Activated naive CD8-positive, alpha-beta T cell treated with anti-CD3 and anti-CD28 coated beads, Interleukin-2, amount 50 U/mL, for 16 hours (primary cell): Measurements from ENCODE around the gene LARP1.
"Not testable (repeated sequence)": the region's sequence is repeated elsewhere in the genome, so short reads cannot be mapped to it uniquely, and the experiment has no call there.

ENCODE experiments used
- DNase-seq: peaks from one replicate; pipeline ENCODE4 v3.0.0-alpha.2; 2020; ENCODE audit warnings: low read depth, low spot score

Gene LARP1

DNA sequence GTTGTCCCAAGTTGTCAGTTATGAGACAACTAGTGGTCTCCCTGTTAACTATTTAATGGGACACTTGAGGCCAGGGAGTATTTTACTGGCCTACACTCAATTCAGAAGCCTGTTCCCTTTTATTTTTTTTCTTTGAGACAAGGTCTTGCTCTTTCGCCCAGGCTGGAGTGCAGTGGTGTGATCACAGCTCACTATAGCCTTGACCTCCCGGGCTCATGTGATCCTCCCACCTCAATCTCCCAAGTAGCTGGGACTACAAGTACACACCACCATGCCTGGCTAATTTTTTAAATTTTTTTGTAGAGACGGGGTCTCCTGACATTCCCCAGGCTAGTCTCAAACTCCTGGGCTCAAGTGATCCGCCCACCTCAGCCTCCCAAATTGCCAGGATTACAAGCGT lies 67.7 kb downstream of the LARP1 start:
- not testable (repeated sequence) for DNase-seq

DNA sequence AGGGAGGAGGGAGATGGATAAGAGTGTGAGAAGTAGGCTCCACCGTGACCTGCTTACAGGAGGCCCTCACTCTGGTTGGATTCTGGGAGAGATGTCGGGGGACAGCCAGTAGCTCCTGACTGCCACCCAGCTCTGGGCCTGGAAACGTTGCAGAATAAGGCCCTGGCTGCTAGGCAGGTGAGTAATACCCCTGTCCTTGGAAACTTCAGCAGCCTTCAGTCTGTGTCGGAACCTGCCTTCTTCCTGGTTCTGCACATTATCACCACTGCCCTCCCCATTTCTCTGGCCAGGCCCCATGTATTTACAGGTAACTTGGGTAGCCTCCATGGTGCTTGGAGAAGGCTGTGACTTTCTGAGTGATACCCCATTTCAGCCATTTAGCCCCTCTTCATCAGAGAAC lies 68.4 kb downstream of the LARP1 start:
- DNase-seq: no peak

DNA sequence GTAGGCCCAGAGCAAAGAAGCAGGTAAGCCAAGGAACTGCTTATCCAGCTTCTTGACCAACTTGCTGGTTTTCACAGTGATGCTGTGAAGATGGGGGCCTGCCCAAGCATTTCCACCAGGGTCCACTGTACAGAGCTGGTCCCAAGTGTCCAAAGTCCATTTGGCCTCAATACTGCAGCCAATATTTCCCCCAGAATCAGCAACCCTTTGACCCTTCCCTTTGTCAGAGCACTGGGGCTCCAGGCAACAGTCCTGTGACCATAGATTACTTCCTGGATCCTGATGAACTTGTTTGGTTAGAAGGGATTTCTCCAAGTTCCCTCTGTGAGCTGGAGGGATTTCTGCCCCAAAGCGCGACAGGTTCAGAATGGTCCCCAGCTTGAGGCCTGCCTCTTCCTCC lies 68.9 kb downstream of the LARP1 start:
- DNase-seq: no peak

DNA sequence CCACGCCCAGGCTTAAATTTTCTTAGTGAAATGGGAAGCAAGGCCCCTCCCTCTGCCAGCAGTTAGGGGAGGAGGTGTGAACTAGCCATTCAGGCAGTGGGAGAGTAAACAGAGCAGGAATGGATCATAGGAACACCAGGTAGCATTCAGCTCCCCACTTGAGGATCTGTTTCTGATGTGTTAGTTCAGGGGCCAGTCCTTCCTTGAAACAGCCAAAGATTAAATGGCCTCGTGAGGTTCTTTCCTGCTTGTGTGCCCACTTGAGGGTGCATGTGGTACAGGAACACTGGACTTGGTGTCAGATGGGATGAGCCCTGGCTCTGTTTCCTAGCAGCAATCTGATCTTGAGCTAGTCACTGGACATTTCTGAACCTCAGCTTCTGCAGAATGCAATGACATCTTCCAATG lies 74.0 kb downstream of the LARP1 start:
- DNase-seq: no peak

DNA sequence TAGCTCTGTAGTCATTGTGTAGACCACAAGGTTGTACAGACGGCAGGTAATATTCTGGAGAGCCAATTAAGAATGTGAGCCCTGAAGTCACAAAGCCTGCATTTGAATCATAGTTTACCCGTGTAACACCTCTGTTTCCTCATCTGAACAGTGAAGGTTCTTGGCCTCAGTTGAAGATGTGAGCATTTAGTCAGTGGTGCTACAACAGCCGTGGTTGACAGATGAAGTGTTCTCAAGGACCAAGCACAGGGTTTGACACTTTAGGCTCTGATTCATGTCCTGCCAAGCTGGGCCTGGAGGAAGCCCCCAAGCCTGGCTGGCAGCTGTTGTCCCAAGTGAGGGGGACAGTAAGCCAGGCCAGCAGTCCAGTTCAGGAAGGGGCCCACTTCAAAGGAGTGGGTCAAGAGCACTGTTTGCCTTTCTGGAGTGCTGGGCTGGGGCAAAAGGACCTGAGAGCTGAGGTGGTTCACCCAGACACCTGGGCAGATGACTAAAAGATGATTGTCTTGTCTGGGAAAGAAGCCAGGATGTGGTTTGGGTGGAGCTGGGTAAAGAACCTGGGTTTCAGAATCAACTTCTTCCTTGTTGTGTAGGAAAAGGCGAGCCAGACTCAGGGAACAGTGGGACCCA lies 74.5 kb downstream of the LARP1 start:
- no peak for DNase-seq

DNA sequence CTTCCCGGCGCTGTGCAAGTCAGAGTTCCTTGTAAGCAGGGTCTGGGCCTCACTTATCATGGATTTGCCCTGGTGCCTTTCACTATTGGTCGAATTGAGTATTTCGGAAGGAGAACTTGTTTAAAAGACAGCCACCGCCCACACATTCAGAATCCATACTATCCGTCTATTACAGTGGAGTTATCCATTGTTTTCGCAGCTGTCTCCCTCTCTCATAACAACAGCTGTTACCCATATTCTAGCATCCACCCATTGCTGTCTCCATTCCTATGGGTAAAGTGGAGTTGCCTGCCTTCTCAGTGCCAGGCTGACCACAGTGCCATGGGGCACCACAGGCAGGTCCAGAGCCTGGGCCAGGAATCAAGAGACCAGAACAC lies 75.0 kb downstream of the LARP1 start:
- no peak for DNase-seq

DNA sequence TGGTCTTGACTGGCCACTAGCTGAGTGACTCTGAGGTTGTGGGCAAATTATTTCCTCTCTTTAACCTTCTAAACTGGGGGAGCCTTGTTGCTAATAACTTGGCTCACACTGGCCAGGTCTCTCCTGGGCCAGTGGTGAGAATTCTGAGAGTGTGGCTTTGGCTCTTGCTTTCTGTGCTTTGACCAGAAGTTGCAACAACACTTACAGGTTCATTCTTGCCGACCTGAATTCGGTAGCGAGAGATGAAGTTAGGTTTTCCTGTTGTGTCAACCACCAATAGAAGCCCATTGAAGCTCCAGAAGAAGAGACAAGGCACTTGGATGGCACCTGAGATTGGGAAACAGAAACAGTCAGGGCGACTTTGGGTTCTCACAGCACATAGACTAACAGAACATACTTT lies 75.4 kb downstream of the LARP1 start:
- no peak for DNase-seq

DNA sequence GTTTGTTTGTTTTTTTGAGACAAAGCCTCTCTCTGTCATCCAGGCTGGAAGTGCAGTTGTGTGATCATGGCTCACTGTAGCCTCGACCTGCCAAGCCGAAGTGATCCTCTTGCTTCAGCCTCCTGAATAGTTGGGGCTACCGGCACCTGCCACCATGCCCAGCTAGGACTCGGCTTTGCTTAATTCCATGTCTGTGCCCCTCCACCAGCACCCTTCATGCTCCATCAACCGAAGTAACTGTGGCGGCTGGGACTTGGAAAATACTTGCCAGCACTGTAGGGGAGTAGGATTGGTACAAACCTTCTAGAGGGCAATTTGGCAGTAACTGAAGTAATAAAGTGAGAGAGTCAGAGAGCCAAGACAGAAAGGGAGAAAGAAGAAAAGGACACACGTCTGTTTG lies 76.3 kb downstream of the LARP1 start:
- no peak for DNase-seq

DNA sequence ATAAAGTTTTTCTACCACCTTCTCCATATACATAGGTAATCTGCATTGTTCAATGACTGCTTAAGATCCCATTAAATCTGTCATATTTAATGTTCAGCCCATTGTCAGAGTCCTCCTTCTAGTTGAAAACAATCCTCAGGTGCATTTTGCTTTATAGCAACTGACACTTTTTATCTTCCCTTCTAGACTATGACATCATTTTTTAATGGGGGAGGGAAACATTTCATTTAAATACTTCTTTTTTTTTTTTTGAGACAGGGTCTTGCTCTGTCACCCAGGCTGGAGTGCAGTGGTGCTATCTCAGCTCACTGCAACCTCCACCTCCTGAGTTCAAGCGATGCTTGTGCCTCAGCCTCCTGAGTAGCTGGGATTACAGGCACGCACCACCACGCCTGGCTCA lies 77.6 kb downstream of the LARP1 start:
- not testable (repeated sequence) for DNase-seq

DNA sequence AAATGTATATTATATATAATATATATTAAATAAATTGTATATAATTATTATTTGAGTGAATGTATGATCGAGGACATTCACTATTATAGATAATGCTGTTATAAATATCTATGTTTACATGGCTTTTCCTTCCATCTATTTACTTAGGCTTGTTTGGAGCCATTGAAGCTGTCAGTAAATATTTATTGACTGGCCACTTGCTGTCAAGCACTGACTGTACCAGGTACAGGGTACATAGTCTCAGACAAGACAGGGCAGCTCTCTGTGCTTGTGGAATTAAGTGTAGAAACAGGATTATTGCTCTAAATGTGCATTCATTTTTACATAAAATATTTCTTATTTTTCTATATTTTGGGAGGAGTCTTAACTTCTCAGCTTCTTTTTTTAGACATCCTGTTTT lies 78.9 kb downstream of the LARP1 start:
- no peak for DNase-seq

DNA sequence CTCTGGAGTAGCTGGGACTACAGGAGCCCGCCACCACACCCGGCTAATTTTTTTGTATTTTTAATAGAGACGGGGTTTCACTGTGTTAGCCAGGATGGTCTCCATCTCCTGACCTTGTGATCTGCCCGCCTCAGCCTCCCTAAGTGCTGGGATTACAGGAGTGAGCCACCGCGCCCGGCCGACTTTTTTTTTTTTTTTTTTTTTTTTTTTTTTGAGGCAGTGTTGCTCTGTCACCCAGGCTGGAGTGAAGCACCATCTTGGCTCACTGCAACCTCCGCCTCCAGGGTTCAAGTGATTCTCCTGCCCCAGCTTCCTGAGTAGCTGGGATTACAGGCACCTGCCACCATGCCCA lies 80.5 kb downstream of the LARP1 start:
- not testable (repeated sequence) for DNase-seq

DNA sequence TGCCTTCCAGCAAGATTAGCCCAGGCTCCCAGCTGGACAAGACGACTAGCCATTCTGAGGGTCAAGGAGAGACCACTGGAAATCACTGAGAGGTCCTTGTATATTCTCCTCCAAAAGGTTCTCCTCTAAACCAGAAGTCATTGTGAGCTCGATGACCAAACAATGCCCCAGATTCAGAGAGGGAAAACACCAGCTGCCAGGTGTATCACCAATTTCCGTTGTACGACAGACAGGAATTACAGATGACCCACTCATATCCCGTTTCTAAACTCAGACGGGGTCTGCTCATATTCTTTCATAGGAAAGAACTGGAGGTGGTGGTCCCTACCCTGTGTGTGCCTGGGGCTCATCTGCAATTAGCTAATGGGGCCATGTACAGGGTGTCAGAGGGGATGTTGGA lies 81.0 kb downstream of the LARP1 start:
- no peak for DNase-seq

DNA sequence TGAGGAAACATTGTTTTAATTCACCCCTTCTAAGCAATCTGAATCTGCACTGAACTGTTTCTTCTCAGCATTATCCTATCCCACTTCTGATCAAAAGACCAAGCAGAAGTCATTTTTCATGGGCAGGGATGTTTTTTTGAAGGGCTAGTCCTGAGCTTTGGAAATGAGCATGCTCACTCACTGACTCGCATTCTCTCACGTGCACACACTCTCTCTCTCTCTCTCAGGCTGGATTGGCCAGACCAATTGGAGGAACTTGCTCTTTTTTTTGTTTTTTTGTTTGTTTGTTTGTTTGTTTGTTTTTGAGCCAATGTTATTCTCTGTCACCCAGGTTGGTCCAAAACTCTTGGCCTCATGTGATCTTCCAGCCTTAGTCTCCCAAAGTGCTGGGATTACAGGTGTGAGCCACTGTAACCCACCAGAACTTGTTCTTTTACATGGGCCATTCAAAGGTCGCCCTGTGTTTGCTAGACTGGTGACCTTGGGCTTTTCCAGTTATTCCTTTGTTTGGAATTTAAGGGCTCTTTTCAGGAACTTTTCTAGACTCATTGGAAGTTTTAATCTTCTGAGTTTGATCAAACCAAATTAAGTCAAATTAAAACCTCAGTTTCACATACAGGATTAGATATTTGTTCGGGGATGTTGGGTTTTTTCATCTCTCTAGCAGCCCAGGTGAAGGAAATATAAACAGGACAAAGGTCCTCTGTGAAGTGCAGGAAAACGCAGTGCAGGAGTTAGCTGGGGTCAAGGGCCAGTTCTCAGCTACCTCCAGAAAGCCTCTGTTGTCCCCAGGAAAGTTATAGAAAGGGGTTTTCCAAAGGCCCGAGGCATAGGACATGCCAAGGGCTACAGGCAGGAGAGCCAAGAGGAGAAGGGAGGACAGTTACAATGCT lies 82.1 kb downstream of the LARP1 start:
- DNase-seq: no peak

DNA sequence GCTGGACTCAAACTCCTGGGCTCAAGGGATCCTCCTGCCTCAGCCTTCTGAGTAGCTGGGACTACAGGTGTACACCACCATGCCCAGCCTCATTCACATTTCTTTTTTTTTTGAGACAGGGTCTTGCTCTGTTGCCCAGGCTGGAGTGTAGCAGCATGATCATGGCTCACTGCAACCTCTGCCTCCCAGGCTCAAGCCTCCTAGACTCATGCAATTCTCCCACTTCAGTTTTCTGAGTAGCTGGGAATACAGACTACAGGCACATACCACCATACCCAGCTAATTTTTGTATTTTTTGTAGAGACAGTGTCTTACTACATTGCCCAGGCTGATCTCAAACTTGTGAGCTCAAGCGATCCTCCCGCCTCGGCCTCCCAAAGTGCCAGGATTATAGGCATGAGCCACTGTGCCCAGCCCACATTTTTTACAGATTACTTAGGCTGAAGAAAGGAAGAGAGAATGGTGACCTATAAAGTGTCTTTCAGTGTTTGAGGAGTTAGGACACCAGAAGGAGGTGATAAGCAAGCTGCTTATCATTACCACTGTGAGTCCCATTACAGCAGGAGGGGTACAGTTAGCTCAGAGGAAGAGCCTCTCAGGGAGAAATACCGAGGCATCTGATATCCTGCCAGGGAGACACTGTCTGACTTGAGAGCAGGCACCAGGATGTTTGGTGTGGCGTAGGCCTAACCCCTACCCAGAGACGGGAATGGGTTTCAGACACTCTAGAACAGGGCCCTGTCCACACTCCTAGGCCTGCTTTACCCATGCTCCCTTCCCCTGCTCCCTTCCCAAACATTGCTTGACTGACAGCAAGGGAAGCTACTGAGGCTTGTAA lies 85.5 kb downstream of the LARP1 start:
- DNase-seq: no peak

DNA sequence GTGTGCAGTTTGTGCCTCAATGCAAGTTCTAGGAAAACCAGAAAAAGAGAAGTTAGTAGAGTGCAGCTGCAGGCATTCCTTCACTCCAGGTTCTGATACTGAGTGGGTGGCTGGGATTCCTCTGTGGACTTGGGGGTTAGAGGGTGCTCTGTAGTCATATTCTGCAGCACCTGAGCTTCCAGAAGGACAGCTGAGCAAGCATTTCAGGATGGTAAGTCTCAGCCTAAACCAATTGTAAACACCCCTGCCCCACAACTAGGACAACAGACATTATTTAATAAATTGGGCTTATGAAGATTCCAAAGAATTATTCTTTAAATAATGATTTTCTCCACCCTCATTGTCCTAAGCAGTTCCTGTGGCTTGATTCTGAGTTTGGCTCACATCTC lies 86.1 kb downstream of the LARP1 start:
- no peak for DNase-seq

DNA sequence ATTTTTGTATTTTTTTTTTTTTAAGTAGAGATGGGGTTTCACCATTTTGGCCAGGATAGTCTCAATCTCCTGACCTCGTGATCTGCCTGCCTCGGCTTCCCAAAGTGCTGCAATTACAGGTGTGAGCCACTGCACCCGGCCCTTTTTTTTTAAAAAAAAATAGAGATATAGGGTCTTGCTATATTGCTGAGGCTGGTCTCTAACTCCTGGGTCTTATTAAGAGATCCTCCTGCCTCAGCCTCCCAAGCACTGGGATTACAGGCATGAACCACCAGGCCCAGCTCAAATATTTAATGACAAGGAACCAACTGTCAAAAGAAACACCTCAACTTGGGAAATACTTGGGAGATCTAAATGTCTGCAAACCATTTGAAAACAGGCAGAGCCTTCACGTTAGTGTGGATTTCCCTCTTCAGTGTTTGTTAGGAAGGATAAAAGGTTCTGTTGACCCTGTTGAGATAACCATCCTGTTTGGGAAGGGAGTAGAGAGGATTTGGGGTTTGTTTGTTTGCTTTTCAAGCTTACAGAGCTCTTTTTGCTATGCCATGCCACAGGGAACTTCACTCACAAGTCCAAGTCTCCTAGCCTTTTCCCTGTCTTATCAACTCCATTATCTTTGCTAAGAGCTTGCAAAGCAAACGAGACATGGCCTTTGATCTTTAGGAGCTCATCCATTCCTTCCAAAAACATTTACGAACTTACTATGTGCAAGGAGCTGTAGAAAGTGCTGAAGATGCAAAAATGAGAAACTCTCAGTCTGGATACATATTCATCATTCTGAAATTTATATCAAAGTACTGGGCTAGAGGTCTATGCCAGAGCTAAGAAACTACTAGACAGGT lies 87.7 kb downstream of the LARP1 start:
- DNase-seq: no peak

DNA sequence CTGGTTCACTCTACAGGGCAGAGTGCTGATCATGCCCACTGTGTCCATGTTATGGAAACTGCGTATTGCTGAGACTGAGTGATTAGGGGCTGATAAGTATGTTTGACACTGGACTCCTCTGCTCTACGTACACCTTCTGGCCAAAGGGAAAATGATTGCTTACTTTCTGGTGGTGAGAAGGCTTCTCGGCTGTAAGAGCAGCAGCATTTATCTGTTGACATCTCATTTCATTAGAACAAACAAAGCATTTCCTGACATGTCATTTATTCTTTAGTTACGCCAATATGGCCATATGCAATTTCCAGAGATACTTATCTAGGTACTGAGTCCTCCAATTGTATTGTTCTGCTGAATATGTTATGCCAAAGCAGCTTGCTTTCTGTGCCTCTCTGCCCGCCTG lies 89.6 kb downstream of the LARP1 start:
- no peak for DNase-seq

DNA sequence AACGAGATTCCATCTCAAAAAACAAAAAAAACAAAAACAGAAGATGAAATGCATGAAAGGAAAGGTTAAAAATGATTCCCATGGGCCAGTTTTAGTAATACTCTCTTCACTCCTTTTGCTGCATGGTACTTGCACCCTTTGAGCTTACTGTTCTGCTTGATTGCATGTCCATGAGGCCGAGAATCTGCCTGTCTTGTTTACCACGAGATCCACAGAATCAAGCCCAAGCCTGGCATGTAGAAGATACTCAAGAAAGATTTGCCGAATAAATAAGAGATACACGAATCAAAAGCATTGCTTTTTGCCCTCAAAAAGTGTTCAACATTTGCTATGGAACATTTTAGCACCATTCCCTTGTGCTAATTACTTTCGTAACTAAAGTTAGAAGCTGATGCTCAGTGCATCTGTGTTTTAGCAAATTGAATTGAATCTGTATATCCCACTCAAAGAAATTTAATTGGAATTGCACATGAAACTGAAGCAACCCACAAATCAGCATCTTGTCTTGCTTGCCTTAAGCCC lies 94.1 kb downstream of the LARP1 start:
- no peak for DNase-seq

DNA sequence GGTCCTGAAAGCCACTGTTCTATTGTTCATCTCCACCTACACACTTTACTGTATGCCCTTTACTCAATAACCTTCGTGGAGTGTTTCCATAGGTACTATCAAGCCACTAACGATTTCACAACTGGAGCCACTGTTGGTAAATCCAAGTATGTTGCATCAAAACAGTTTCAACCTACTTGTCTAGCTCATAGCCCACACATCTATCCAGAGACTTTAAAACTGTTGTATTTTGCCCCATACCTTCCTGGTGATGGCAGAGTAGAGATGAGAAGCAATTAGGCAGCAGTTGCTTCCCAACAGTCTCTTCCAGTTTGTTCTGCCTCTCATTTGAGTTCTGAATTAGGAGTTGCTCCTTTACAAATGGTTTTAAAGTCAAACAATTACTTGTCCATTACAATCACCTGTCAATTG lies 94.6 kb downstream of the LARP1 start:
- no peak for DNase-seq

DNA sequence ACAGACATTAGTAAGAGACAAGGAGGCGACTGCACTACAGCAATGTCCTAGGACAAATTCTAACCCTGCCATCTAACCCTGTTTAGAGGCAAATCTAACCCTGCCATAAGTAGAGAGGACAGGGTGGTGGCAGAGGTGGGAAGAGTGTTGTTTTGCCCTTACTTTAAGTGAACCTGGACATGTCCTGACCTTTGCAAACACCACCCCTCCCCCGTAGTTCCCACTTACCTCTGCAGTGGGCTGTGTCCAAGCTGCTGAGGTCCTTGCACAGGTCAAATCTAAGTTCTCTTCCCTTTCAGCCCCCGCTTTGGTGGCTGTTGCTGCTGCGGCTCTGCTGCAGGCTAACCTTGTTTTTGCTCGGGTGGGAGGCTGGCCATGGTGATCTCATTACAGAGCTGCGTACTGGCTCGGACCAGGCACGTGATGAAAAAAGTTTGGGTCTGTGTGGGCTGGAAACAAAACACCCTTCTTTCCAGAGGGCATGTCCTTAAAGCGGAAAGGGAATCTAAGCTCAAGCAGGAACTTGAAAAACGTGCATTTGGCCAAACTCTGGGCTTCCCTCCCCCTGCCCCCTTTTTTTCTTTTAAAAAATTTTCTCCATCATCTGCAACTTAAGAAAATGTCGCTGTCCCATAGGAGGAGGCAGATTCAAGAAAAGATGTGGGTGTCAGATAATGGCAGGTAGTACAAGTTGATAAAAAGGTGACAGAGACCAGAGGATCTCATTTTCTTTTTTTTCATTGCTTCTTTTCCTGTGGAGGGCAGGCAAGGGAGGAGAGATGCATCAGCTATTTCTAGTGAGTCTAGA lies 95.3 kb downstream of the LARP1 start, which contains the start of gene FAXDC2:
TSS of gene FAXDC2 (minus strand) at position 349 of the 808 bp plus-strand sequence. CDS start 12,425 bp downstream, outside the sequence.
- DNase-seq: no peak
